Naive thymus-derived CD4-positive, alpha-beta T cell (primary cell): Measurements from ENCODE around the gene ENAM. TPM values are rescaled to one million over a fixed set of nuclear protein-coding genes. Genes with fewer than 3 reads are reported as not detected.

Experiments used
- ATAC-seq: fragments of 150-1000 bp; cut with Tn5 transposase; 2 replicates; pipeline ENCODE4 v1.10.0; 2021; ENCODE audit warnings: mild to moderate bottlenecking, moderate library complexity
- CTCF ChIA-PET: fragments of 350-600 bp; sonication (Branson Sonifier 250); formaldehyde crosslinking; loops from one replicate; lab custom pipeline; 2021; ENCODE audit warnings: antibody characterized with exemption; lab: Charles Lee
- POLR2A ChIA-PET: fragments of 350-600 bp; sonication (Branson Sonifier 250); formaldehyde crosslinking; loops from one replicate; lab custom pipeline; 2021; ENCODE audit warnings: antibody characterized with exemption, inconsistent platforms; lab: Charles Lee
- DNase-seq, 9 donors: peaks; one replicate each; pipeline versions ENCODE4 v3.0.0 to v3.0.0-alpha.2; 2020 to 2022; ENCODE audit warnings: mixed read lengths in 1 of 9
- H3K27ac ChIP-seq: one replicate; pipeline ENCODE4 v1.7.0; 2013; ENCODE audit warnings: mild to moderate bottlenecking, low read depth, low read length, moderate library complexity
- H3K27me3 ChIP-seq, 2 donors: one replicate each; pipeline ENCODE4 v1.7.0; 2013; ENCODE audit warnings: low read length in 2 of 2, mild to moderate bottlenecking in 2 of 2, moderate library complexity in 2 of 2; ENCODE audit not compliant: control insufficient read depth in 2 of 2, insufficient read depth in 2 of 2
- H3K36me3 ChIP-seq, 3 experiments: 1 replicate in 2 of 3; 2 replicates in 1 of 3; pipeline ENCODE4 v1.7.0; 2013; ENCODE audit warnings: low read length in 3 of 3, mild to moderate bottlenecking in 3 of 3, moderate library complexity in 1 of 3; ENCODE audit not compliant: insufficient read depth in 3 of 3, control insufficient read depth in 2 of 3
- H3K4me1 ChIP-seq, 2 donors: one replicate each; pipeline ENCODE4 v1.7.0; 2013; ENCODE audit warnings: low read length in 2 of 2, mild to moderate bottlenecking in 2 of 2, moderate library complexity in 1 of 2; ENCODE audit not compliant: control insufficient read depth in 2 of 2, insufficient read depth in 2 of 2
- H3K4me3 ChIP-seq: 2 replicates; pipeline ENCODE4 v1.7.0; 2013; ENCODE audit warnings: mild to moderate bottlenecking, low read length
- H3K9me3 ChIP-seq, 3 experiments: 1 replicate in 2 of 3; 2 replicates in 1 of 3; pipeline ENCODE4 v1.7.0; 2013; ENCODE audit warnings: low read length in 3 of 3; ENCODE audit not compliant: control insufficient read depth in 2 of 3
- H3K27ac Mint-ChIP-seq, 9 donors: one replicate each; pipeline ENCODE4 v1.8.0; 2020 to 2022; ENCODE audit warnings: mixed read lengths in 9 of 9, mild to moderate bottlenecking in 8 of 9, moderate library complexity in 5 of 9, inconsistent platforms in 2 of 9
- H3K27me3 Mint-ChIP-seq, 5 donors: one replicate each; pipeline ENCODE4 v1.8.0; 2021 to 2022; ENCODE audit warnings: mixed read lengths in 5 of 5, mild to moderate bottlenecking in 1 of 5
- H3K36me3 Mint-ChIP-seq, 5 donors: one replicate each; pipeline ENCODE4 v1.8.0; 2020 to 2022; ENCODE audit warnings: mixed read lengths in 5 of 5, mild to moderate bottlenecking in 3 of 5, inconsistent platforms in 1 of 5
- H3K4me1 Mint-ChIP-seq, 7 donors: one replicate each; pipeline ENCODE4 v1.8.0; 2020 to 2022; ENCODE audit warnings: mixed read lengths in 7 of 7, mild to moderate bottlenecking in 3 of 7, inconsistent platforms in 1 of 7
- H3K4me3 Mint-ChIP-seq, 10 donors: one replicate each; pipeline ENCODE4 v1.8.0; 2020 to 2022; ENCODE audit warnings: mild to moderate bottlenecking in 10 of 10, mixed read lengths in 10 of 10, moderate library complexity in 6 of 10, inconsistent platforms in 2 of 10
- H3K9me3 Mint-ChIP-seq, 11 donors: one replicate each; pipeline ENCODE4 v1.8.0; 2020 to 2022; ENCODE audit warnings: mixed read lengths in 11 of 11, mild to moderate bottlenecking in 4 of 11, inconsistent platforms in 1 of 11, moderate library complexity in 1 of 11
- intact Hi-C, 2 donors: fragments of 100-400 bp; cut with micrococcal nuclease; formaldehyde crosslinking; loops; one replicate each; pipeline ENCODE4 v1.15.1; 2023
- polyA plus RNA-seq, 2 donors: library from polyadenylated mRNA; unstranded; fragments of 300-500 nt; fragmentation: Illumina TruSeq; gene quantifications; one replicate each; pipeline ENCODE4 v1.2.3, GENCODE V29; 2021
- total RNA-seq, 6 experiments: library from RNA in 5 of 6; stranded (reverse) in 5 of 6; gene quantifications; 1 replicate in 5 of 6; 2 replicates in 1 of 6; pipeline ENCODE4 v1.2.3 and lab custom pipeline; 2021 to 2026

ENAM gene
- total and polyA plus RNA-seq, 7 experiments from 2014 or later = not detected

GRCh38 chr4:70594196-70594595, 34.3 kb upstream of the ENAM start:
- Histone ChIP-seq H3K9me3 (no peaks in the 10 kb centered on the region), H3K27me3 (no peaks in the 10 kb centered on the region), H3K4me3 (no peak overlapping the region), H3K4me1 (no peaks in the 10 kb centered on the region), H3K36me3 (no peaks in the 10 kb centered on the region), H3K27ac (no peak overlapping the region)
- ATAC-seq = no peak
- no peak for DNase-seq
- ChIA-PET CTCF (interaction anchor here (0.6 kb wide), 1 partner anchor 356 kb away, joined by 3 read pairs; no protein-coding TSS in a partner anchor), POLR2A (no interaction called here)
- Mint-ChIP-seq H3K27me3 (peaks cover 0 to 8% (median 4%) of the 10 kb centered on the region in 5 donors), H3K36me3 (no peaks in the 10 kb centered on the region), H3K4me1 (no peaks in the 10 kb centered on the region), H3K4me3 (no peak overlapping the region), H3K27ac (no peak overlapping the region), H3K9me3 (no peaks in the 10 kb centered on the region)
- intact Hi-C loops = no loop called here

GRCh38 chr4:70600305-70600704, 28.2 kb upstream of the ENAM start:
- no peaks in the 10 kb centered on the region for H3K9me3 ChIP-seq
- ChIA-PET CTCF (interaction anchor here (1.5 to 1.6 kb wide), 2 partner anchors 15 to 1704 kb away, joined by 4 to 5 read pairs; no protein-coding TSS in a partner anchor), POLR2A (no interaction called here)
- no peaks in the 10 kb centered on the region for H3K36me3 ChIP-seq
- H3K27me3 ChIP-seq = no peaks in the 10 kb centered on the region
- H3K27ac ChIP-seq = no peak overlapping the region
- Mint-ChIP-seq H3K4me1 (peaks cover 0 to 4% (median 0%) of the 10 kb centered on the region in 7 donors), H3K9me3 (no peaks in the 10 kb centered on the region), H3K27ac (no peak overlapping the region), H3K4me3 (no peak overlapping the region), H3K36me3 (no peaks in the 10 kb centered on the region), H3K27me3 (peaks cover 0 to 20% (median 4%) of the 10 kb centered on the region in 5 donors)
- intact Hi-C loops = loop anchor here (2.0 to 5.0 kb wide), 2 partner anchors 52 to 1867 kb away; no protein-coding TSS in a partner anchor
- no peak for DNase-seq
- H3K4me1 ChIP-seq = no peaks in the 10 kb centered on the region
- no peak for ATAC-seq
- no peak overlapping the region for H3K4me3 ChIP-seq

DNA sequence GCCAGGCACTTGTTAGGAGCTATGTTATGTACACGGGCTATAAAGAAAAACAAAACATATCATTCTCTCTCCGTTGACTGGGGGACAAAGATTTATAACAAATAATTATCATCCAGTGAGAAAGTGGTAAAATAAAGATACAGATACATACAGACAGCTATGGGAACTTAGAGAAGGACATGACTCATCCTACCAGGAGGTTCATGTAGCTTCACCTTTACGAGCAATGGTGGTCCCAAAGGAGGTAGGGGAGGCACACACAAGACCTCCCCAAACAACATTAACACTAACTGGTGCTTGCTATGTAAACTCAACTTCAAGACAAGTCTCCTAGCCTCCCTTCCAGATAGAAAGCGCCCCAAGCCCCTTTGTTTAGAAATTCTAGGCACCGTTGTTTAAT, 27.6 kb upstream of the ENAM start:
- no peaks in the 10 kb centered on the region for H3K9me3 Mint-ChIP-seq
- Histone ChIP-seq H3K4me1 (no peaks in the 10 kb centered on the region), H3K27ac (no peak overlapping the region), H3K4me3 (no peak overlapping the region), H3K36me3 (no peaks in the 10 kb centered on the region), H3K9me3 (no peaks in the 10 kb centered on the region), H3K27me3 (no peaks in the 10 kb centered on the region)
- DNase-seq (no peak), ATAC-seq (no peak)
- intact Hi-C loops = loop anchor here (1.0 to 5.0 kb wide), 7 partner anchors 52 to 1866 kb away; partner anchors contain the start of gene UTP3 (in 2 of the 2)
- CTCF ChIA-PET = interaction anchor here (1.5 to 1.6 kb wide), 2 partner anchors 14 to 1703 kb away, joined by 4 to 5 read pairs; no protein-coding TSS in a partner anchor
- H3K27me3 Mint-ChIP-seq = peaks cover 0 to 20% (median 4%) of the 10 kb centered on the region in 5 donors
- H3K36me3 Mint-ChIP-seq = no peaks in the 10 kb centered on the region
- H3K4me1 Mint-ChIP-seq = peaks cover 0 to 4% (median 0%) of the 10 kb centered on the region in 7 donors
- H3K4me3 Mint-ChIP-seq = no peak overlapping the region
- POLR2A ChIA-PET = no interaction called here
- H3K27ac Mint-ChIP-seq = no peak overlapping the region

DNA sequence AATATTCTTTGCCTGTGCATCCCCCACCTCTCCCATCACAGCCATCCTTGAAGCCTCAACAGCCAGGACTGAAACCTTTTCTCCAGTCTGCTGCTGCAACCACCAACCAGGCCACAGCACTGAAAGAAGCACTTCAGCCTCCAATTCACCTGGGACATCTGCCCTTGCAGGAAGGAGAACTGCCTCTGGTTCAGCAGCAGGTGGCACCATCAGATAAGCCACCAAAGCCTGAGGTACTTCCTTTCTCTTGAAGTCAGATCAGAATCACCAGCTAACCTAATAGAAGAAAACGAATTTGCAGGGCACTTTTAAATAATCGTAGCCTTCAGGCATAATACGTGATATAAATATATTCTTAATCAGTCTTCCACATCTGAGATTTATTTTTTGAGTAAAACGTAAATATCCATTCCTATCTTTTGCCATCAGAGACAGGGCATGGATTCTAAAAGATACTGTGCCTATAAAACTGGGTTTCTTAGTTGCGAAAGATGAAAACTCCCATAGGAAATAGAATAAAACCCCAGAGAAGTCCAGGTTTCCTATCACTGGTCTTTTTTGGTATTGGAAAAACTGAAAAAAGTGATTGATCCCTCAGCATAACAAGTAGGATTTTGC, 27.0 kb upstream of the ENAM start:
- CTCF ChIA-PET = interaction anchor here (0.6 to 1.6 kb wide), 3 partner anchors 14 to 1702 kb away, joined by 4 to 7 read pairs (median 5); no protein-coding TSS in a partner anchor
- peaks cover 0 to 4% (median 0%) of the 10 kb centered on the region in 7 donors for H3K4me1 Mint-ChIP-seq

DNA sequence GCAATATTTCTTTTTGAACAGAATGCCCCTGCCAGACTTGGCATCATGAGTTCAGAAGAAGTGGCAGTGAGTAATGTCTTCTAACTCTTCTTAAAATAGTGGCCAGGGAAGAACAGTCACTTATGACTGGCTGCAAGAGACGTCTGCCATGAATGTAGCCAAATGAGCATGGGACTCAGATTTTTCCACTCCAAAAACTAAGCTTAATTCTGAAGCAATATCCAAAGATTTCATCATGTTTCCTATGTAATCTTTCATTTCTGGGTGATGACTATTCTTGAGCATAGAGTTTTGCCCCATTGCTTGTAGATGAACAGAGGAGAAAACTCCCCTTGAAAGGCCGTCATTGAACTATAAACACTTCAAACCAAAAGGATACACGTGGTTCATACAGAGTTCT, 24.7 kb upstream of the ENAM start:
- intact Hi-C loops = loop anchor here in 1 of 2 donors (5.0 kb wide), 1 partner anchor 1863 kb away; no protein-coding TSS in a partner anchor
- no peak overlapping the region for H3K4me3 ChIP-seq
- CTCF ChIA-PET = interaction anchor here (1.2 kb wide), 1 partner anchor 10 kb away, joined by 3 read pairs; no protein-coding TSS in a partner anchor
- Mint-ChIP-seq H3K4me3 (no peak overlapping the region), H3K36me3 (no peaks in the 10 kb centered on the region), H3K4me1 (peaks cover 0 to 4% (median 0%) of the 10 kb centered on the region in 7 donors), H3K9me3 (no peaks in the 10 kb centered on the region), H3K27ac (no peak overlapping the region), H3K27me3 (peaks cover 3 to 16% (median 15%) of the 10 kb centered on the region in 5 donors)
- H3K9me3 ChIP-seq = no peaks in the 10 kb centered on the region
- ATAC-seq (no peak), DNase-seq (no peak)
- no peaks in the 10 kb centered on the region for H3K27me3 ChIP-seq
- POLR2A ChIA-PET = no interaction called here
- no peaks in the 10 kb centered on the region for H3K36me3 ChIP-seq
- H3K4me1 ChIP-seq = no peaks in the 10 kb centered on the region
- no peak overlapping the region for H3K27ac ChIP-seq

More for the DNA sequence above, 27.0 kb upstream of the ENAM start:
- Histone ChIP-seq H3K27me3 (no peaks in the 10 kb centered on the region), H3K9me3 (no peaks in the 10 kb centered on the region), H3K4me1 (no peaks in the 10 kb centered on the region), H3K36me3 (no peaks in the 10 kb centered on the region), H3K27ac (no peak overlapping the region), H3K4me3 (no peak overlapping the region)
- no peaks in the 10 kb centered on the region for H3K36me3 Mint-ChIP-seq
- intact Hi-C loops = loop anchor here (1.0 to 5.0 kb wide), 7 partner anchors 51 to 1866 kb away; partner anchors contain the start of gene UTP3 (in 2 of the 2)
- DNase-seq (peak; percentile 29 to 72 (median 61)), ATAC-seq (peak; percentile 90)
- no peak overlapping the region for H3K27ac Mint-ChIP-seq
- H3K27me3 Mint-ChIP-seq = peaks cover 0 to 20% (median 4%) of the 10 kb centered on the region in 5 donors
- H3K9me3 Mint-ChIP-seq = no peaks in the 10 kb centered on the region
- POLR2A ChIA-PET = no interaction called here
- H3K4me3 Mint-ChIP-seq = no peak overlapping the region

DNA sequence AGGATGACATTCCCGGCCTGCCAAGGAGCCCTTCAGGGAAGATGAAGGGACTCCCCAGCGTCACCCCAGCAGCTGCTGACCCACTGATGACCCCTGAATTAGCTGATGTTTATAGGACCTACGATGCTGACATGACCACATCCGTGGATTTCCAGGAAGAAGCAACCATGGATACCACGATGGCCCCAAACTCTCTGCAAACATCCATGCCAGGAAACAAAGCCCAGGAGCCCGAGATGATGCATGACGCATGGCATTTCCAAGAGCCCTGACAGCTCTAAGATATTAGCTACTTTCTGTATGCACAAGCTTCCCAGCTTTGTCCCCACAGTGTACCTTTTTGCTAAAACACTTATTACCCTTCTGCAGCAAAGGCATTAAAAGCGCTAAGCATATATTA, 22.1 kb upstream of the ENAM start:
- ChIA-PET POLR2A (no interaction called here), CTCF (no interaction called here)

More for the DNA sequence above, 22.1 kb upstream of the ENAM start:
- Mint-ChIP-seq H3K4me3 (no peak overlapping the region), H3K27ac (no peak overlapping the region), H3K9me3 (no peaks in the 10 kb centered on the region), H3K36me3 (no peaks in the 10 kb centered on the region), H3K4me1 (peaks cover 0 to 3% (median 0%) of the 10 kb centered on the region in 7 donors), H3K27me3 (peaks cover 14 to 28% (median 16%) of the 10 kb centered on the region in 5 donors)
- no peak for ATAC-seq
- no peaks in the 10 kb centered on the region for H3K4me1 ChIP-seq
- intact Hi-C loops = no loop called here
- no peak overlapping the region for H3K4me3 ChIP-seq
- DNase-seq = no peak
- H3K27ac ChIP-seq = no peak overlapping the region
- H3K27me3 ChIP-seq = no peaks in the 10 kb centered on the region
- no peaks in the 10 kb centered on the region for H3K36me3 ChIP-seq
- no peaks in the 10 kb centered on the region for H3K9me3 ChIP-seq
